ENCODE data around the gene DOCK1.

DOCK1 gene

GRCh38 chr10:127442220-127442525 is 536.9 kb downstream of the DOCK1 start:
- Histone ChIP-seq H3K9me3 (replicated peaks; ENCODE audit: insufficient read depth, low read length) (no peaks in the 10 kb centered on the region), H3K27ac (ENCODE audit: low read length) (no peak overlapping the region), H4K20me1 (ENCODE audit: insufficient read depth, low read length) (no peaks in the 10 kb centered on the region), H2AFZ (ENCODE audit: low read length) (no peak overlapping the region), H3F3A (ENCODE audit: insufficient read depth, low read length) (no peaks in the 10 kb centered on the region), H3K4me1 (ENCODE audit: low read length) (no peaks in the 10 kb centered on the region), H3K4me2 (ENCODE audit: low read depth, low read length) (no peak overlapping the region), H3K9me2 (replicated peaks; ENCODE audit: insufficient read depth, low read length) (no peaks in the 10 kb centered on the region), H3K27me3 (replicated peaks; ENCODE audit: insufficient read depth, low read length) (peaks cover 2% of the 10 kb centered on the region; the same call in 1 of the 2 replicates), H3K79me2 (ENCODE audit: low read length) (no peaks in the 10 kb centered on the region), H3K36me3 (replicated peaks; ENCODE audit: insufficient read depth, low read length) (no peaks in the 10 kb centered on the region), H3K9ac (ENCODE audit: low read length) (no peak overlapping the region), H3K4me3 (ENCODE audit: low read length) (no peak overlapping the region)
- TF ChIP-seq EZH2phosphoT487 (IDR thresholded peaks at IDR 0.05; ENCODE audit: low read length) (no peak), CTCF (IDR thresholded peaks at IDR 0.05; ENCODE audit: low read length) (no peak), EZH2 (optimal IDR thresholded peaks at IDR 0.05; ENCODE audit: low read depth, low read length) (no peak)
- no peak for DNase-seq

GRCh38 chr10:127444155-127444554 is 538.9 kb downstream of the DOCK1 start:
- H3F3A ChIP-seq (ENCODE audit: insufficient read depth, low read length): no peaks in the 10 kb centered on the region
- no peak overlapping the region for H2AFZ ChIP-seq (ENCODE audit: low read length)
- no peak for TF ChIP-seq CTCF (IDR thresholded peaks at IDR 0.05; ENCODE audit: low read length)
- TF ChIP-seq EZH2 (optimal IDR thresholded peaks at IDR 0.05; ENCODE audit: low read depth, low read length): no peak
- no peak for TF ChIP-seq EZH2phosphoT487 (IDR thresholded peaks at IDR 0.05; ENCODE audit: low read length)
- no peak overlapping the region for H3K4me3 ChIP-seq (ENCODE audit: low read length)
- DNase-seq: no peak
- H3K4me2 ChIP-seq (ENCODE audit: low read depth, low read length): no peak overlapping the region
- H4K20me1 ChIP-seq (ENCODE audit: insufficient read depth, low read length): no peaks in the 10 kb centered on the region
- H3K79me2 ChIP-seq (ENCODE audit: low read length): no peaks in the 10 kb centered on the region
- H3K9me3 ChIP-seq (replicated peaks; ENCODE audit: insufficient read depth, low read length): no peaks in the 10 kb centered on the region
- H3K9ac ChIP-seq (ENCODE audit: low read length): no peak overlapping the region
- H3K9me2 ChIP-seq (replicated peaks; ENCODE audit: insufficient read depth, low read length): no peaks in the 10 kb centered on the region
- no peak overlapping the region for H3K27ac ChIP-seq (ENCODE audit: low read length)
- no peaks in the 10 kb centered on the region for H3K36me3 ChIP-seq (replicated peaks; ENCODE audit: insufficient read depth, low read length)
- no peaks in the 10 kb centered on the region for H3K4me1 ChIP-seq (ENCODE audit: low read length)
- peaks cover 7% of the 10 kb centered on the region for H3K27me3 ChIP-seq (replicated peaks; ENCODE audit: insufficient read depth, low read length)

- H3K27ac ChIP-seq (ENCODE audit: low read length): no peak overlapping the region
- no peaks in the 10 kb centered on the region for H4K20me1 ChIP-seq (ENCODE audit: insufficient read depth, low read length)
- no peaks in the 10 kb centered on the region for H3K4me1 ChIP-seq (ENCODE audit: low read length)
- no peak for DNase-seq
- H3K9me2 ChIP-seq (replicated peaks; ENCODE audit: insufficient read depth, low read length): no peaks in the 10 kb centered on the region
- no peaks in the 10 kb centered on the region for H3F3A ChIP-seq (ENCODE audit: insufficient read depth, low read length)
- H3K27me3 ChIP-seq (replicated peaks; ENCODE audit: insufficient read depth, low read length): peaks cover 7% of the 10 kb centered on the region
- H3K36me3 ChIP-seq (replicated peaks; ENCODE audit: insufficient read depth, low read length): no peaks in the 10 kb centered on the region
- no peak overlapping the region for H3K4me3 ChIP-seq (ENCODE audit: low read length)
- H3K9me3 ChIP-seq (replicated peaks; ENCODE audit: insufficient read depth, low read length): no peaks in the 10 kb centered on the region
- no peaks in the 10 kb centered on the region for H3K79me2 ChIP-seq (ENCODE audit: low read length)
- no peak for TF ChIP-seq EZH2 (optimal IDR thresholded peaks at IDR 0.05; ENCODE audit: low read depth, low read length)
- TF ChIP-seq EZH2phosphoT487 (IDR thresholded peaks at IDR 0.05; ENCODE audit: low read length): no peak
- no peak for TF ChIP-seq CTCF (IDR thresholded peaks at IDR 0.05; ENCODE audit: low read length)
- H3K4me2 ChIP-seq (ENCODE audit: low read depth, low read length): no peak overlapping the region
- H3K9ac ChIP-seq (ENCODE audit: low read length): no peak overlapping the region
- no peak overlapping the region for H2AFZ ChIP-seq (ENCODE audit: low read length)
Observed at GRCh38 chr10:127447197-127447596, 542.0 kb downstream of the DOCK1 start.

Data from MM.1S (cell line).